SJCRH30 (cell line): ENCODE data around the gene ZNF609. TPM values are rescaled to one million over a fixed set of nuclear protein-coding genes. Genes with fewer than 3 reads are reported as not detected.

Experiments
- DNase-seq, 2 experiments: peaks; one replicate each; pipeline ENCODE4 v3.0.0-alpha.2; 2015 to 2020
- H3K27ac ChIP-seq: fragments of 250-450 bp; sonication (Bioruptor Pico); 2 replicates; pipeline ENCODE4 v1.5.1; 2020; ENCODE audit warnings: mild to moderate bottlenecking, moderate library complexity
- H3K27me3 ChIP-seq: fragments of 250-450 bp; sonication (Bioruptor Pico); 2 replicates; pipeline ENCODE4 v1.5.1; 2020; ENCODE audit warnings: mild to moderate bottlenecking, moderate library complexity
- H3K36me3 ChIP-seq: fragments of 250-450 bp; sonication (Bioruptor Pico); 2 replicates; pipeline ENCODE4 v1.5.1; 2020; ENCODE audit warnings: mild to moderate bottlenecking, moderate library complexity
- H3K4me1 ChIP-seq: fragments of 250-450 bp; sonication (Bioruptor Pico); 2 replicates; pipeline ENCODE4 v1.5.1; 2020; ENCODE audit warnings: mild to moderate bottlenecking, moderate library complexity
- H3K4me3 ChIP-seq: fragments of 250-450 bp; sonication (Bioruptor Pico); 2 replicates; pipeline ENCODE4 v1.5.1; 2020; ENCODE audit warnings: mild to moderate bottlenecking, moderate library complexity
- H3K9me3 ChIP-seq: fragments of 250-450 bp; sonication (Bioruptor Pico); replicated peaks from 2 replicates; pipeline ENCODE4 v1.5.1; 2020; ENCODE audit warnings: mild to moderate bottlenecking, moderate library complexity
- total RNA-seq: library from RNA; depleted of rRNA; stranded (reverse); fragments of >200 nt; shearing (Covaris generic); gene quantifications from 2 replicates; pipeline ENCODE4 v1.2.3, GENCODE V29; 2014

ZNF609 gene
- total RNA-seq, 1 experiment from 2014 or later, result 27.4 TPM

DNA sequence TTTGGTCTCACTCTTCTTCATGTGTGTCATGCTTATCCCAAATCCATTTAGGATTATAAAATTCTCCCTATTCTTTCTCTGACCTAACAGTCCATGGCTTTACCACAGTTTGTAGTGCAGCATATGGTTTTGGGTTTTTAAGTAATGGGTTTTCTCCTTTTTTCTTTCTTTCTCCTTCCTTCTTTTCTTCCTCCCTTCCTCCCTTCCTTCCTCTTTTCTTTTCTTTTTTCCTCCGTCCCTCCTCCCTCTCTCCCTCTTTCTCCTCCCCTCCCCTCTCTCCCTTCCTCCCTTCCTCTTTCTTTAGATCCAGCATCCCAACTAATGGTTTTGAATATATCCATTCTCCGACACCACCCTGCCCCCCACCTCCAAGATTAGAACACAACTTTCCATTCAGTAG is 196.1 kb downstream of the ZNF609 start:
- no peaks in the 10 kb centered on the region for H3K36me3 ChIP-seq
- no peak overlapping the region for H3K27ac ChIP-seq
- H3K27me3 ChIP-seq, result no peaks in the 10 kb centered on the region
- no peak overlapping the region for H3K4me3 ChIP-seq
- no peak for DNase-seq
- no peaks in the 10 kb centered on the region for H3K9me3 ChIP-seq
- no peaks in the 10 kb centered on the region for H3K4me1 ChIP-seq

GRCh38 chr15:64665179-64665578 is 204.8 kb downstream of the ZNF609 start:
- Histone ChIP-seq H3K4me1 (no peaks in the 10 kb centered on the region), H3K9me3 (no peaks in the 10 kb centered on the region), H3K36me3 (no peaks in the 10 kb centered on the region), H3K27me3 (no peaks in the 10 kb centered on the region), H3K27ac (no peak overlapping the region), H3K4me3 (no peak overlapping the region)
- no peak for DNase-seq

GRCh38 chr15:64667736-64668161 is 207.4 kb downstream of the ZNF609 start:
- no peak for DNase-seq
- no peak overlapping the region for H3K27ac ChIP-seq

DNA sequence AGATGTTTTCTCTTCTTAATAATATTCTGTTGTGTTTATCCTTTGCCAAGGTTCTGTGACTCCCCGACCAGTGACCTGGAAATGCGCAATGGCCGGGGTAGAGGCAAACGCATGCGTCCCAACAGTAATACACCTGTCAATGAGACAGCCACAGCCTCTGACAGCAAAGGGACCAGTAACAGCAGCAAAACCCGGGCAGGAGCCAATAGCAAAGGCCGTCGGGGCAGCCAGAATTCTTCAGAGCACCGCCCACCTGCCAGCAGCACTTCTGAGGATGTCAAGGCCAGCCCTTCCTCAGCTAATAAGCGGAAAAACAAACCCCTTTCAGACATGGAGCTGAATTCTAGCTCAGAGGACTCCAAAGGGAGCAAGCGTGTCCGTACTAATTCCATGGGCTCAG is 213.5 kb downstream of the ZNF609 start:
- no peaks in the 10 kb centered on the region for H3K27me3 ChIP-seq
- no peaks in the 10 kb centered on the region for H3K9me3 ChIP-seq
- H3K27ac ChIP-seq, result no peak overlapping the region
- peaks cover 26% of the 10 kb centered on the region for H3K36me3 ChIP-seq
- no peak overlapping the region for H3K4me3 ChIP-seq
- no peaks in the 10 kb centered on the region for H3K4me1 ChIP-seq
- no peak for DNase-seq

More at GRCh38 chr15:64667736-64668161, 207.4 kb downstream of the ZNF609 start:
- Histone ChIP-seq H3K9me3 (no peaks in the 10 kb centered on the region), H3K4me1 (no peaks in the 10 kb centered on the region), H3K27me3 (no peaks in the 10 kb centered on the region), H3K36me3 (peaks cover 5% of the 10 kb centered on the region; the same call in 1 of the 2 replicates), H3K4me3 (no peak overlapping the region)

DNA sequence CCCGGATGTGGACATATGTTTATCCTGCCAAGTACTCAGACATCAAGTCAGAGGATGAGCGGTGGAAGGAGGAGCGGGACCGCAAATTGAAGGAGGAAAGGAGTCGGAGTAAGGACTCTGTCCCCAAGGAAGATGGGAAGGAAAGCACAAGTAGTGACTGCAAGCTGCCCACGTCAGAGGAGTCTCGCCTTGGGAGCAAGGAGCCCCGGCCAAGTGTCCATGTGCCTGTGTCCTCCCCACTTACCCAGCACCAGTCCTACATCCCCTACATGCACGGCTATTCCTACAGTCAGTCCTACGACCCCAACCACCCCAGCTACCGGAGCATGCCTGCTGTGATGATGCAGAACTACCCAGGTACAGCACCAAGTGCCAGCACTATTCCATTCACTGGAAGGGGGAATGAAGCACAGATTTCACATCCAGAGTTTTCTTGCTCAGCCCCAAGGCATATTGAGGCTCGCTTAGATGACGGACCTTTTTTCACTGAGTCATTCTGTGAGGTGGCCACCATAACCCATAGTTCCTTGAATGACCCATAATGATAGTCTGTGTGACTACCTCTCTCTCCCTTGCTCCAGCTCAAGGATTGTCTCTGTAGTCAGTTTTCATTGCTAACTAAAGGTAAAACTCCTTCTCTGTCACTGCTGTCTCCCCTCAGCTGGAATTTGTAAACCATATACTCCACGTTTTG is 217.9 kb downstream of the ZNF609 start:
- DNase-seq, result no peak
- H3K27me3 ChIP-seq, result no peaks in the 10 kb centered on the region
- no peak overlapping the region for H3K4me3 ChIP-seq
- H3K36me3 ChIP-seq, result peaks cover 36% of the 10 kb centered on the region
- no peak overlapping the region for H3K27ac ChIP-seq
- H3K9me3 ChIP-seq, result no peaks in the 10 kb centered on the region
- no peaks in the 10 kb centered on the region for H3K4me1 ChIP-seq

- Histone ChIP-seq H3K27me3 (no peaks in the 10 kb centered on the region), H3K36me3 (peaks cover 31% of the 10 kb centered on the region)
Measured at GRCh38 chr15:64680097-64680496, 219.7 kb downstream of the ZNF609 start.

DNA sequence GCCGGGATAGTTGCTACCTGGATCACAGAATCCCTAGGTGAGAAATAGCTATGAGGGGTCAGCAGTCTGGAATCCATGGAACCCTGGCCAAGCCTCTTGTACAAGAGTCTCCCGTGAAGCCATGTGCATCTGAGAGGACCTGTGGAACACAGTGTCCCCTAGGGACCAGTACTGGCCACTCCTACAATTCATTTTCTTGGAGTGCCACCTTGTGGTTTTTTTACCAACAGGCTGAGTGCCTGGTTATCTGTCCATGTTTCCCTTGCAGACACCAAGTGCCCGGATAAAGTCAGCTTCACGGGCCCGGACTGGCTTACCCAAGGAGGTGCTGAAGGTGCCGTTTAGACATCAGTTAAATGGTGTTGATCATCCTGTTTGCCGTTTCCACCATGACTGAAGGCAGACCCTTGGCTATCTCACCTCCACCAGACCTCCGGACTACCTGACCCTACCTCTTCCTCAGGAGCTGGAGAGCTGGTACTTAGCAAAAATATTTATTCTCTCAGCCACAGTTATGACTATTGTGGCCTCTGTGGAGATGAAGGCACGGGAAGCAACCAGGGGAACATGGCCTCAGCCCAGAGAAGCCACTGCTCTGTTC is 221.1 kb downstream of the ZNF609 start:
- Histone ChIP-seq H3K27ac (no peak overlapping the region), H3K9me3 (no peaks in the 10 kb centered on the region), H3K4me1 (no peaks in the 10 kb centered on the region), H3K4me3 (no peak overlapping the region), H3K27me3 (no peaks in the 10 kb centered on the region), H3K36me3 (peaks cover 32% of the 10 kb centered on the region)
- DNase-seq, result peak; percentile 72 to 86

More at GRCh38 chr15:64680097-64680496, 219.7 kb downstream of the ZNF609 start:
- no peak for DNase-seq
- Histone ChIP-seq H3K4me3 (no peak overlapping the region), H3K9me3 (no peaks in the 10 kb centered on the region), H3K4me1 (no peaks in the 10 kb centered on the region), H3K27ac (no peak overlapping the region)

DNA sequence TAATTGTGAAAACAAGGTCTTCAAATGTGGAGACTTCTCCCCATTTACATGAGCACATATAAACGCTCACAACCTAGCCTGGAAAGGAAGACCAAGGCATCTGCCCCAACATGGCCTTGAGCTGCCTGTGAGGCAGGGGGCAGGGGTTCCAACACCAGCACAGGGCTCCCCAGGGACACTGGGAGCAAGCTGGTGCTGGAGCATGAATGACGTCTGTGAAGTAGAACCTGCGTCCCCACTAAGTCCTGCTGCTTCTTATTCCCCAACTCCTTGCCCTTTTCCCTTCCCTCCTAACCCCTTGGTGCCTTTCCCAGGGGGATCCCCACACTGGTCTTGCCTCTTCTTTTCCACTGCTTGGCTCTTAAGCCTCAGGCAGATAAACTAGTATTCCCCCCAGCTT is 221.9 kb downstream of the ZNF609 start:
- Histone ChIP-seq H3K4me3 (no peak overlapping the region), H3K36me3 (peaks cover 37% of the 10 kb centered on the region), H3K27ac (no peak overlapping the region), H3K9me3 (no peaks in the 10 kb centered on the region), H3K27me3 (no peaks in the 10 kb centered on the region), H3K4me1 (no peaks in the 10 kb centered on the region)
- no peak for DNase-seq

- H3K36me3 ChIP-seq, result peaks cover 47% of the 10 kb centered on the region
Measured at GRCh38 chr15:64683378-64683777, 223.0 kb downstream of the ZNF609 start.

GRCh38 chr15:64685230-64685888 is 225.0 kb downstream of the ZNF609 start:
- DNase-seq, result no peak
- no peaks in the 10 kb centered on the region for H3K9me3 ChIP-seq
- H3K4me1 ChIP-seq, result no peaks in the 10 kb centered on the region
- peaks cover 53% of the 10 kb centered on the region for H3K36me3 ChIP-seq
- H3K27me3 ChIP-seq, result no peaks in the 10 kb centered on the region
- no peak overlapping the region for H3K27ac ChIP-seq
- no peak overlapping the region for H3K4me3 ChIP-seq

More at GRCh38 chr15:64683378-64683777, 223.0 kb downstream of the ZNF609 start:
- Histone ChIP-seq H3K27ac (no peak overlapping the region), H3K27me3 (no peaks in the 10 kb centered on the region), H3K9me3 (no peaks in the 10 kb centered on the region), H3K4me3 (no peak overlapping the region), H3K4me1 (no peaks in the 10 kb centered on the region)
- DNase-seq, result no peak

DNA sequence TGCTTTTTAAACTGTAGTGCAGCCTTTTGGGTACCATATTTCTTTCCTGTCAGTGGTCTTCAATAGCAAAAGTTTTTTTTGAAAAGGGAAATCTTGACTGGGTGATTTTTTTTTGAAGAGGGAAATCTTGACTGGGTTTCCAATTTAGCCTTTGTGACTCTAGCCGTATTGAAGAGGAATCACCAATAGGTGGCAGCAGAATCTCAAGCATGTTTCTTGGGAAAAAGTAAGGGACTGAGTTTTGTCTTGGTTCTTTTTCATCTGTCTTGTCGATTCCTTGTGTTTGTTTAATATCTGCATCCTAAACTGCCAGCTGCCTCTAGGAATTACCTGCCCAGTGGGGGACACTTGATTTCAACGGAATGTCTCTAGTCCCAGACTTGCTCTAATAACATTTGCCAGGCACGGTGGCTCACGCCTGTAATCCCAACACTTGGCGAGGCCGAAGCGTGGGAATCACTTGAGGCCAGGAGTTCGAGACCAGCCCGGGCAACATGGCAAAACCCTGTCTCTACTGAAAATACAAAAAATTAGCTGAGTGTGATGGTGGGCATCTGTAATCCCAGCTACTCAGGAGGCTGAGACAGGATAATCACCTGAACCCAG is 225.9 kb downstream of the ZNF609 start:
- Histone ChIP-seq H3K4me1 (no peaks in the 10 kb centered on the region), H3K27me3 (no peaks in the 10 kb centered on the region), H3K36me3 (peaks cover 47% of the 10 kb centered on the region), H3K9me3 (no peaks in the 10 kb centered on the region), H3K27ac (no peak overlapping the region), H3K4me3 (no peak overlapping the region)
- peak; percentile 30 to 73 for DNase-seq

GRCh38 chr15:64687172-64687571 is 226.8 kb downstream of the ZNF609 start:
- H3K27ac ChIP-seq, result no peak overlapping the region
- H3K27me3 ChIP-seq, result no peaks in the 10 kb centered on the region
- H3K36me3 ChIP-seq, result peaks cover 39% of the 10 kb centered on the region
- DNase-seq, result no peak
- H3K4me1 ChIP-seq, result no peaks in the 10 kb centered on the region
- no peaks in the 10 kb centered on the region for H3K9me3 ChIP-seq
- no peak overlapping the region for H3K4me3 ChIP-seq

DNA sequence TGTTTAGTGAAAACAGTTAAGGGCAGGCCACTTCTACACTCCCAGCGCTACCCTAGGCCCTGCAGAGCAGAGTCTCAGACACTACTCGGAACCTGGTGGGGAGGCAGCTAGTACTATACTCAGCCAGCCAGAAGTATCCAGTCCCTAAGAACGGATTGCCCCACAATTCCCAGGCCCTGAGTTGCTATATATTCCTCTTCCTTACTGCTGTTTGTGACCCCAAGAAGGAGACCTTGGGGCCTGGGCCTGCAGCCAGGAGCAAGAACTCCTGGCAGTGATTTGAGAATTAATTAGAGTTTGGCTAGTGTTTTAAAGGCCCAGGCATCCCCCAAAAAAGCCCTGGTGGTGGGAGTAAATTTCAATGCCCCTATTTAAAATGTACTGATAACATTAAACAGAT is 227.3 kb downstream of the ZNF609 start:
- H3K4me1 ChIP-seq, result no peaks in the 10 kb centered on the region
- no peak overlapping the region for H3K4me3 ChIP-seq
- no peaks in the 10 kb centered on the region for H3K27me3 ChIP-seq
- DNase-seq, result no peak
- H3K9me3 ChIP-seq, result no peaks in the 10 kb centered on the region
- H3K27ac ChIP-seq, result no peak overlapping the region
- peaks cover 35% of the 10 kb centered on the region for H3K36me3 ChIP-seq

DNA sequence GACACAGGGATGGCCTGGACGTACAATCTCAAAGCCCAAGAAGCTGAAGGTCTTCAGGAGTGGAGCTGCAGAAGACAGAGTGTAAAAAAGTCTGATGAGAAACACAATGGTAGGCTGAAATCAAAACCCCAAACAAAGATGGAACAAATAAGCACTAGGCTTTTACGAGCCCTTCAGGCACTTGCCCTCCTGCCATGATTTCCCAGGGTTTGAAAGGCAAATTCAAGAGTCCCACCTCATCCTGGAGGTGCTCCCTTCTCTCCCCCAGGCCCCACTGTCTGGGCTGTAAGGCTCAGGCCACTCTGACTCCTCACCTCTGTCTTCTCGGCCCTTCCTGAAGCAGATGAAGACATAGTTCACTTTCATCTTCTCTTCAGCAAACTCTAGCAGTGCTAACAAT is 228.4 kb downstream of the ZNF609 start:
- Histone ChIP-seq H3K27ac (no peak overlapping the region), H3K36me3 (peaks cover 42% of the 10 kb centered on the region), H3K4me1 (no peaks in the 10 kb centered on the region), H3K4me3 (no peak overlapping the region), H3K9me3 (no peaks in the 10 kb centered on the region), H3K27me3 (no peaks in the 10 kb centered on the region)
- no peak for DNase-seq

GRCh38 chr15:64690008-64690407 is 229.6 kb downstream of the ZNF609 start:
- Histone ChIP-seq H3K27me3 (no peaks in the 10 kb centered on the region), H3K36me3 (peaks cover 39% of the 10 kb centered on the region), H3K27ac (no peak overlapping the region), H3K4me3 (no peak overlapping the region), H3K9me3 (no peaks in the 10 kb centered on the region), H3K4me1 (no peaks in the 10 kb centered on the region)
- no peak for DNase-seq
